K562 (cell line): Measurements from ENCODE around the gene TMEM184C. TPM values are rescaled to one million over a fixed set of nuclear protein-coding genes. Genes with fewer than 3 reads are reported as not detected.

ENCODE experiments used
- BCLAF1 ChIP-seq, 2 experiments: fragments of 450-650 bp in 1 of 2; IDR thresholded peaks; 2 replicates each; pipeline ENCODE4 v1.6.1; 2011 to 2017; ENCODE audit warnings: low read depth in 2 of 2, antibody characterized with exemption in 1 of 2, borderline replicate concordance in 1 of 2, low read length in 1 of 2, mild to moderate bottlenecking in 1 of 2, mixed read lengths in 1 of 2; ENCODE audit not compliant: control insufficient read depth in 1 of 2
- BCOR ChIP-seq: fragments of 450-650 bp; IDR thresholded peaks from 2 replicates; pipeline ENCODE4 v1.6.1; 2016
- CSDE1 ChIP-seq, 2 experiments: fragments of 450-650 bp; IDR thresholded peaks; 2 replicates each; pipeline ENCODE4 v1.6.1; 2016; ENCODE audit warnings: mild to moderate bottlenecking in 1 of 2
- CTCF ChIP-seq, 3 experiments: IDR thresholded peaks in 2 of 3; conservative IDR thresholded peaks in 1 of 3; 2 replicates each; pipeline ENCODE4 v1.5.1; 2011 to 2012; ENCODE audit warnings: low read length in 3 of 3, mild to moderate bottlenecking in 3 of 3, control low read depth in 2 of 3, improper control_type of control experiment in 1 of 3, inconsistent platforms in 1 of 3, low read depth in 1 of 3, mixed read lengths in 1 of 3, moderate library complexity in 1 of 3; ENCODE audit not compliant: insufficient read depth in 2 of 3
- ETS2 ChIP-seq: IDR thresholded peaks from 2 replicates; pipeline ENCODE4 v1.6.1; 2016; ENCODE audit warnings: borderline replicate concordance, missing genetic modification characterization, mild to moderate bottlenecking, moderate library complexity, missing compliant biosample characterization; ENCODE audit not compliant: poor library complexity, severe bottlenecking
- GMEB1 ChIP-seq: fragments of 250-450 bp; sonication (Bioruptor Pico); IDR thresholded peaks from 2 replicates; pipeline ENCODE4 v1.4.0; 2020; ENCODE audit warnings: mild to moderate bottlenecking
- MAFK ChIP-seq: IDR thresholded peaks from 2 replicates; pipeline ENCODE4 v1.6.1; 2011; ENCODE audit warnings: low read length, improper control_type of control experiment
- MBD1 ChIP-seq: fragments of 250-450 bp; sonication (Bioruptor Pico); IDR thresholded peaks from 2 replicates; pipeline ENCODE4 v1.8.0; 2022; ENCODE audit warnings: inconsistent platforms
- MEF2A ChIP-seq: IDR thresholded peaks from 2 replicates; pipeline ENCODE4 v1.6.1; 2011; ENCODE audit warnings: low read depth, mild to moderate bottlenecking, low read length, moderate library complexity; ENCODE audit not compliant: control insufficient read depth
- MTF1 ChIP-seq: fragments of 250-450 bp; sonication (Bioruptor Pico); IDR thresholded peaks from 2 replicates; pipeline ENCODE4 v1.9.0; 2021; ENCODE audit warnings: moderate library complexity, mild to moderate bottlenecking, inconsistent platforms, borderline replicate concordance
- NRF1 ChIP-seq, 2 experiments: fragments of 450-650 bp; IDR thresholded peaks in 1 of 2; conservative IDR thresholded peaks in 1 of 2; 2 replicates each; pipeline ENCODE4 v1.6.1; 2014; ENCODE audit warnings: mild to moderate bottlenecking in 2 of 2
- PKNOX1 ChIP-seq: fragments of 450-650 bp; IDR thresholded peaks from 2 replicates; pipeline ENCODE4 v1.6.1; 2016
- ZNF184 ChIP-seq: sonication (generic); formaldehyde crosslinking; IDR thresholded peaks from 2 replicates; pipeline ENCODE4 v1.5.0; 2020; ENCODE audit warnings: missing genetic modification reagents
- ZNF23 ChIP-seq: fragments of 250-450 bp; sonication (Bioruptor Pico); IDR thresholded peaks from 2 replicates; pipeline ENCODE4 v1.4.0; 2020; ENCODE audit warnings: mild to moderate bottlenecking
- polyA plus RNA-seq, 8 experiments: library from polyadenylated mRNA; depleted of rRNA in 4 of 8; stranded (reverse) in 5 of 8; unstranded in 3 of 8; fragments of >200 nt; fragmentation: Nextera tagmentation in 2 of 8; fragmentation: Illumina TruSeq in 1 of 8; extraction: Ambion mirVana in 2 of 8; extraction: Trizol in 1 of 8; gene quantifications; 2 replicates each; pipeline versions ENCODE4 v1.2.1 to v1.2.3, GENCODE V29; 2011 to 2014; ENCODE audit warnings: inconsistent platforms in 1 of 8, missing spikeins in 1 of 8
- total RNA-seq, 7 experiments: library from RNA; depleted of rRNA in 6 of 7; stranded (reverse); fragments of >200 nt in 6 of 7; fragmentation: Illumina TruSeq in 2 of 7; extraction: Trizol in 2 of 7; gene quantifications; 2 replicates each; pipeline versions ENCODE4 v1.2.1 to v1.2.3, GENCODE V29; 2011 to 2021; ENCODE audit warnings: low replicate concordance in 1 of 7
- TF ChIP-seq, protein P1 (sequence below), 2 experiments: fragments of 450-650 bp in 1 of 2; sonication (generic) in 1 of 2; formaldehyde crosslinking; conservative IDR thresholded peaks; 2 replicates each; pipeline versions ENCODE4 v1.4.0 to v1.8.1; 2020 to 2022; ENCODE audit warnings: mild to moderate bottlenecking in 1 of 2, missing genetic modification reagents in 1 of 2

The TMEM184C gene
- total and polyA plus RNA-seq, 9 of the 15 experiments (the other 6 are each of a cell fraction or from before 2014, with no cell fraction given): 3.9 to 24.2 (median 18.2) TPM

GRCh38 chr4:147683717-147684700 is 66.8 kb downstream of the TMEM184C start, which contains the start of gene PRMT9 (continued):
- TF ChIP-seq MTF1 (no peak), MEF2A (no peak), ZNF184 (CRISPR knock-in tag) (no peak), MBD1 (CRISPR knock-in tag) (no peak), BCOR (peak; percentile 6; the same call in 1 of the 2 replicates), CTCF (IDR thresholded peaks at IDR 0.05 in 2 of 3, conservative IDR thresholded peaks at IDR 0.05 in 1 of 3; ENCODE audit: insufficient read depth in 2 of 3, low read depth in 1 of 3, low read length in 3 of 3) (no peak), GMEB1 (CRISPR knock-in tag) (peak; percentile 99), ZNF23 (CRISPR knock-in tag) (no peak), CSDE1 (IDR thresholded peaks at IDR 0.05) (peak in 1 of 2 experiments; percentile 37; a peak in 1 of 4 replicates), MAFK (no peak), ETS2 (no peak), NRF1 (conservative IDR thresholded peaks at IDR 0.05 in 1 of 2, IDR thresholded peaks at IDR 0.05 in 1 of 2) (peak; percentile 92 to 94), BCLAF1 (IDR thresholded peaks at IDR 0.05; ENCODE audit: borderline replicate concordance in 1 of 2, control insufficient read depth in 1 of 2, low read depth in 2 of 2, low read length in 1 of 2) (no peak), PKNOX1 (peak; percentile 75)
- TF ChIP-seq, protein P1, sequence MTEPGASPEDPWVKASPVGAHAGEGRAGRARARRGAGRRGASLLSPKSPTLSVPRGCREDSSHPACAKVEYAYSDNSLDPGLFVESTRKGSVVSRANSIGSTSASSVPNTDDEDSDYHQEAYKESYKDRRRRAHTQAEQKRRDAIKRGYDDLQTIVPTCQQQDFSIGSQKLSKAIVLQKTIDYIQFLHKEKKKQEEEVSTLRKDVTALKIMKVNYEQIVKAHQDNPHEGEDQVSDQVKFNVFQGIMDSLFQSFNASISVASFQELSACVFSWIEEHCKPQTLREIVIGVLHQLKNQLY (CRISPR knock-in tag; conservative IDR thresholded peaks at IDR 0.05): no peak
